Memory B cell (primary cell): ENCODE data around the gene EXTL1.

Experiments
- ATAC-seq: fragments of 150-1000 bp; cut with Tn5 transposase; 2 replicates; pipeline ENCODE4 v1.10.0; 2021; ENCODE audit warnings: low read depth, mild to moderate bottlenecking, moderate library complexity
- DNase-seq, 2 donors: peaks; one replicate each; pipeline ENCODE4 v3.0.0; 2022; ENCODE audit warnings: low spot score in 2 of 2
- H3K27ac Mint-ChIP-seq: one replicate; pipeline ENCODE4 v1.8.0; 2022; ENCODE audit warnings: mild to moderate bottlenecking, moderate library complexity, mixed read lengths
- H3K27me3 Mint-ChIP-seq: one replicate; pipeline ENCODE4 v1.8.0; 2022; ENCODE audit warnings: mixed read lengths
- H3K36me3 Mint-ChIP-seq: one replicate; pipeline ENCODE4 v1.8.0; 2022; ENCODE audit warnings: mild to moderate bottlenecking, mixed read lengths
- H3K4me1 Mint-ChIP-seq: one replicate; pipeline ENCODE4 v1.8.0; 2022; ENCODE audit warnings: mixed read lengths
- H3K4me3 Mint-ChIP-seq: one replicate; pipeline ENCODE4 v1.8.0; 2022; ENCODE audit warnings: mild to moderate bottlenecking, moderate library complexity, mixed read lengths
- H3K9me3 Mint-ChIP-seq: one replicate; pipeline ENCODE4 v1.8.0; 2022; ENCODE audit warnings: mixed read lengths

The EXTL1 gene

DNA sequence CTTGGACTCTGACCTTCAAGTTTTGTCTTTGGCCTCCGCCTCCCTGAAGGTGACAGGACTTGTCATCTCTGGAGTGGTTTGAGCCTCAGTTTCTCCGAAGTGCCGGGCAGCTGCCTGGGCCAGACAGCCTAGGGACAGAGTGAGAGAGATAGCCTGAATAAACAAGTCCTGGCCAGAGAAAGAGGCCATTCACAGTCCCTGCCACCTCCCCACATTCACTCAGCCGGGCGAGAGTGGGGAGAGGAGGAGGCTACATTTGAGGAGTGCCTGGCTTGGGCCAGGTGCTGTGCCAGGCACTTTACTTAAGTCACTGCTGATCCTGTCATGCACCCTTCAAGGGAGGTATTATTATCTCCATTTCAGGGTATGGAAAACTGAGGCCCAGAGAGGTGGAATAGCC lies 3.5 kb downstream of the EXTL1 start:
- H3K27ac Mint-ChIP-seq = no peak overlapping the region
- H3K9me3 Mint-ChIP-seq = no peaks in the 10 kb centered on the region
- DNase-seq (no peak), ATAC-seq (no peak)
- H3K4me3 Mint-ChIP-seq = no peak overlapping the region
- no peaks in the 10 kb centered on the region for H3K4me1 Mint-ChIP-seq
- peaks cover 9% of the 10 kb centered on the region for H3K27me3 Mint-ChIP-seq
- no peaks in the 10 kb centered on the region for H3K36me3 Mint-ChIP-seq

DNA sequence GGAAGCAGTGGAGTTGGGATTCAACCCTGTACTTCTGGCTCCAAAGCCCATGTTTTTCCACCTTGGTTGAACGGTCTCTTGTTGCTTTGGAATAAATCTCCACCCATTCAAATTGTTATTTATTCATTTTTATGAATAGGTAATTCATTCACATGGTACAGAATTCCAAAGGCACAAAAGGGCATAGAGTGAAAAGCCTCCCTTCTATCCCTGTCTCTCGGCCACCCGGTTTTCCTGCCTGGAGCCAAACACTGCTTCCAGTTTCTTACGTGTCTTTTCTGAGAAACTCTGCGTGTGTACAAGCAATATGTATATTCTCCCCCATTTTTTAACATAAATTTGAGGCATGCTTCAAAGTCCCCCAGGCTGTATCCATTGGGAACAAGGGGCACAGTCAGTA lies 3.9 kb downstream of the EXTL1 start:
- H3K9me3 Mint-ChIP-seq = no peaks in the 10 kb centered on the region
- no peak overlapping the region for H3K4me3 Mint-ChIP-seq
- H3K4me1 Mint-ChIP-seq = no peaks in the 10 kb centered on the region
- no peak for DNase-seq
- no peaks in the 10 kb centered on the region for H3K36me3 Mint-ChIP-seq
- no peak for ATAC-seq
- no peak overlapping the region for H3K27ac Mint-ChIP-seq
- H3K27me3 Mint-ChIP-seq = peaks cover 9% of the 10 kb centered on the region

DNA sequence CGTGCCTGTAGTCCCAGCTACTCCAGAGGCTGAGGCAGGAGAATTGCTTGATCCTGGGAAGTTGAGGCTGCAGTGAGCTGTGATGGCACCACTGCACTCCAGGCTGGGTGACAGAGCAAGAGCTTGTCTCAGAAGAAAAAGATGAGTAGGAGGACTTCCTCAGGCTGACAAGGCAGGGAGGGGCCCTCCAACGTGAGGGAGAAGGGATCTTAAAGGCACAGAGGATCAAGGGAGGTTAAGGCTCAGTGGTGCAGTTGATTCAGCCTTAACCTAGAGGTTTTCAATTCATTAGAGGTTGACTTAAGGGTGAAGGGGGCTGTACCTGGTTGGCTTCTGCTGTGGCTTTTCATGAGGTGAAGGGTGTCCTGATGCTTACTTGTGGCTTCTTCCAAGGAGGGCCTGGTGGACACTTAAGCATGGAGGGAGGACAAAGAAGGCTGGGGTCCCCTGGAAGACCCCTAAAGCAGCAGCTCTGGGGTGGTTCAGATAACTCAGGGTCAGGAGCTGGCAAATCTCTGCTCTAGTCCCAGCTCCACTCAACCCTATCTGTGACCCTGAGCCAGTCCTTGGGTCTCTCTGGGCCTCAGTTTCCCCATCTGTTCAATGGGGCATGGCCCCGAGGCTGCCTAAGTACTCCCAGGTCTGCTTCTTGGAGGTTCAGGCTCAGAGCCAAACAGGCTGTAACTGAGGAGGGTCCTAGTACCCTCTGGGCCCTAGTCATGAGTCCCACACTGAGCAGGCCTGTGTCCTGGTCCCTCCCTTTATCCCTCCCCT lies 6.3 kb downstream of the EXTL1 start:
- DNase-seq (no peak), ATAC-seq (no peak)
- Mint-ChIP-seq H3K4me3 (no peak overlapping the region), H3K9me3 (no peaks in the 10 kb centered on the region), H3K4me1 (no peaks in the 10 kb centered on the region), H3K27ac (no peak overlapping the region), H3K27me3 (peaks cover 8% of the 10 kb centered on the region), H3K36me3 (no peaks in the 10 kb centered on the region)

- H3K4me3 Mint-ChIP-seq = no peak overlapping the region
- ATAC-seq = no peak
- no peak for DNase-seq
- no peak overlapping the region for H3K27ac Mint-ChIP-seq
- H3K9me3 Mint-ChIP-seq = no peaks in the 10 kb centered on the region
- H3K27me3 Mint-ChIP-seq = peaks cover 8% of the 10 kb centered on the region
- H3K4me1 Mint-ChIP-seq = no peaks in the 10 kb centered on the region
- no peaks in the 10 kb centered on the region for H3K36me3 Mint-ChIP-seq
These were observed 7.0 kb downstream of the EXTL1 start for GRCh38 chr1:26028490-26028980.

DNA sequence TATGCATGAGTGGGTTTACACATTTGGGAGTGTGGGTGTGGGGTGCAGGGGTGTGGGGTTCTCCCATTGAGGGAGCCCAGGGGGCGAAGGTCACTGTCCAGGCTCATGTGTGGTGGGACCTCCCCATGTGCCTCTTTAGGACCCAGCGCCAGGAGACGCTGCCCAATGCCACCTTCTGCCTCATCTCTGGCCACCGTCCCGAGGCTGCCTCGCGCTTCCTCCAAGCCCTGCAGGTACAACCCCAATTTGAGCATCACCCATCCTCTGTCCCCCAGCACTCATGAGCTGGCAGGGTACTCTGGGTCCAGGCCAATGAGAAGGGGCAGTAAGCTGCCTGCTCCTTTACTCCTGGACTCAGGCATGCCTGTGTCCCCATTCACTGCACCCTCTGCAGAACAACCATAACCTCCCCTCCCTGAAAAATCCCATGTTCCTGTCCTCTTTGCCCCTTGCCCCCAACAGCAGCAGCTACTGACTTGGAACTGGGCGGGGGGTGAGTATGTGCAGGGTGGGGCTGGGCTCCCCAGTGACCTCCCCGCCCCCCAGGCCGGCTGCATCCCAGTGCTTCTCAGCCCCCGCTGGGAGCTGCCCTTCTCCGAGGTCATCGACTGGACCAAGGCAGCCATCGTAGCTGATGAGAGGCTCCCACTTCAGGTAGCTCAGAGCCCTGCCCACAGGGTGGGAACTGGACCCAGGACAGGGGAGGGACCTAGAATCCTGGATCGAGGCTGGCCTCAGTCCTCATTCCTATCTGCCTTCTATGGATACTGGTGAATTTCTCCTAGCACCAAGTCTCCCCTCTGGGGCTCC lies 7.7 kb downstream of the EXTL1 start:
- ATAC-seq = no peak
- no peaks in the 10 kb centered on the region for H3K4me1 Mint-ChIP-seq

GRCh38 chr1:26029864-26030481 lies 8.4 kb downstream of the EXTL1 start:
- Mint-ChIP-seq H3K4me3 (no peak overlapping the region), H3K9me3 (no peaks in the 10 kb centered on the region), H3K36me3 (no peaks in the 10 kb centered on the region)

More for the DNA sequence above, 7.7 kb downstream of the EXTL1 start:
- H3K27me3 Mint-ChIP-seq = peaks cover 11% of the 10 kb centered on the region
- no peaks in the 10 kb centered on the region for H3K9me3 Mint-ChIP-seq
- no peak for DNase-seq
- H3K36me3 Mint-ChIP-seq = no peaks in the 10 kb centered on the region
- no peak overlapping the region for H3K27ac Mint-ChIP-seq
- no peak overlapping the region for H3K4me3 Mint-ChIP-seq

DNA sequence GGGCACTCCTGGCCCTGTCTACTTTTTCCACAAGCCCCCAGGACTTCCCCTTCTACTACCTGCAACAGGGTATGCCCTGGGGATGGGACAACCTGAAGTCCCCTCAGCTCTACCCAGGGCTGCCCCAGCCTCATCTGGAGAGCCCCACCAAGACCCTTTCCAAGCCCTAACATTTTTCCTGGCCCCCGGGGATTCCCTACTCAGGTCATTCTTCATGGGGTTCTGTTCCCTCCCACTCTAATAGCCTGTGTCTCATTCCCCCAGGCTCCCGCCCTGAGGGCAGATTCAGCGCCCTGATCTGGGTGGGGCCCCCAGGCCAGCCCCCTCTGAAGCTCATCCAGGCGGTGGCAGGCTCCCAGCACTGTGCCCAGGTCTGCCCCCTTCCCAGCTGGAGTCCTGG lies 9.6 kb downstream of the EXTL1 start:
- ATAC-seq (no peak), DNase-seq (no peak)
- Mint-ChIP-seq H3K9me3 (no peaks in the 10 kb centered on the region), H3K27ac (no peak overlapping the region), H3K27me3 (peaks cover 11% of the 10 kb centered on the region), H3K4me1 (peaks cover 9% of the 10 kb centered on the region), H3K36me3 (no peaks in the 10 kb centered on the region), H3K4me3 (no peak overlapping the region)

More at GRCh38 chr1:26029864-26030481, 8.4 kb downstream of the EXTL1 start:
- H3K4me1 Mint-ChIP-seq = peaks cover 6% of the 10 kb centered on the region
- H3K27ac Mint-ChIP-seq = no peak overlapping the region
- H3K27me3 Mint-ChIP-seq = peaks cover 11% of the 10 kb centered on the region
- no peak for DNase-seq
- no peak for ATAC-seq

- Mint-ChIP-seq H3K27ac (no peak overlapping the region), H3K4me3 (no peak overlapping the region), H3K4me1 (peaks cover 9% of the 10 kb centered on the region), H3K36me3 (no peaks in the 10 kb centered on the region), H3K27me3 (peaks cover 11% of the 10 kb centered on the region), H3K9me3 (no peaks in the 10 kb centered on the region)
- DNase-seq (no peak), ATAC-seq (no peak)
These were observed 10.1 kb downstream of the EXTL1 start for GRCh38 chr1:26031611-26032220.

DNA sequence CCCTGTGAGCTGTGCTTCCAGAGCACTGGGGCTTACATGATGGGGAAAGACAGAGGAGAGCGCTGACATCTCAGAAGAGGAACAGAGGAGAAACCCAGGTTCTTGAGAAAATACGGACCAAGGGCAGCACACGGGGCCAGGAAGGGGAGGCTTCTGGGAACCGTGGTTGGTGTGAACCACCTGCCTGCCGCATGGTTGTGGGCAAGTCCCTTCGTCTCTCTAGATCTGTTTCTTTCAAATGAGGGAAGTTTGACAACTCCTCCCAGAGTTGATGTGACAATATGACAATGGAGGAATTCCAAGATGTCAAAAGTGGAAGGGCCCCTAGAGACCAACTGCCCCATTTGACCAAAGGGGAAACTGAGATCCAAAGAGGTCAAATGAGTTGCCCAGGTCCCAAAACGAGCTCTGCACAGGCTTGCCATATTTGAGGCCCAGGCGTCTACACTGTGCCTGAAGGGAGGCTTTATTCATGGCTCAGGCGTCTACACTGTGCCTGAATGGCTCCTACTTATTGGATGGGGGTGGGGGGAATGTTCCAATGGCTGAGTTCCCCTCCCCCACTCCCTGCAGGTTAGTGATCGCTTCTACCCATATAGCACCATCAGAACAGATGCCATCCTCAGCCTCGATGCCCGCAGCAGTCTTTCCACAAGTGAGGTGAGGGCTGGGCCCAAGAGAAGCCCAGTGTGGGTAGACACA lies 11.2 kb downstream of the EXTL1 start:
- DNase-seq = no peak
- Mint-ChIP-seq H3K27me3 (peaks cover 9% of the 10 kb centered on the region), H3K4me3 (no peak overlapping the region), H3K36me3 (no peaks in the 10 kb centered on the region), H3K27ac (no peak overlapping the region), H3K9me3 (no peaks in the 10 kb centered on the region), H3K4me1 (peaks cover 9% of the 10 kb centered on the region)
- no peak for ATAC-seq

DNA sequence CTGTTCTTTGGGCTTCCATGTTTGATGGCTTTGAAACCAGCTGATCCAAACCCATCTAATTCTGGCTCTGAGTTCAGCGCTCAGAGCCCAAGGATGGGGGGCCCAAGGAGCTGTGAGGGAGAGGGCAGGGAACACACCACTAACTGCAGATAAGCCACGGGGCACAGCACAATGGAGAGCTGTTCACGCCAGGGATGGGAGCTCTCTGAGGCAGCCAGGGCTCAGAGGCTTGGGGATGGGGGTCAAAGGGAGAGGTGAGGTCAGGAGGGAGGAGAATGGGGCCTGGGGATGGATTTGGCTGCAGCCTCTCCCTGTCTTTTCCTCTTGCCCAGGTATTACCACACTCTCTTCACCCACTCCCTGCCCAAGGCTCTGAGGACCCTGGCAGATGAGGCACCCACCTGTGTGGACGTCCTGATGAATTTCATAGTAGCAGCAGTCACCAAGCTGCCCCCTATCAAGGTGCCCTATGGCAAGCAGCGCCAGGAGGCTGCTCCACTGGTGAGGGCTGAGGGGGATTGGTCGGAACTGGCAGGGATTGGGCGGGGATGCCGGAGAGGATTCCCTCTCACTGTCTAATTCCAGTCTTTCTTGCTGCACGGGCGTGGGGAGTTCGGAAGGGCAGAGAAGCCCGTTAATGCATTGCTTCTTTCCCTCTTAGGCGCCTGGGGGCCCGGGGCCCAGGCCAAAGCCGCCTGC lies 13.1 kb downstream of the EXTL1 start:
- Mint-ChIP-seq H3K27ac (no peak overlapping the region), H3K4me3 (peak overlapping the region; percentile 94), H3K36me3 (no peaks in the 10 kb centered on the region), H3K9me3 (no peaks in the 10 kb centered on the region), H3K4me1 (peaks cover 9% of the 10 kb centered on the region), H3K27me3 (peaks cover 6% of the 10 kb centered on the region)
- DNase-seq (no peak), ATAC-seq (no peak)

- Mint-ChIP-seq H3K27me3 (peaks cover 6% of the 10 kb centered on the region), H3K4me1 (peaks cover 9% of the 10 kb centered on the region), H3K27ac (peak overlapping the region; percentile 43), H3K4me3 (peak overlapping the region; percentile 94), H3K36me3 (no peaks in the 10 kb centered on the region), H3K9me3 (no peaks in the 10 kb centered on the region)
- peak; percentile 94 for ATAC-seq
- DNase-seq = peak; percentile 82 to 85
These were observed 13.8 kb downstream of the EXTL1 start for GRCh38 chr1:26035203-26035958.

DNA sequence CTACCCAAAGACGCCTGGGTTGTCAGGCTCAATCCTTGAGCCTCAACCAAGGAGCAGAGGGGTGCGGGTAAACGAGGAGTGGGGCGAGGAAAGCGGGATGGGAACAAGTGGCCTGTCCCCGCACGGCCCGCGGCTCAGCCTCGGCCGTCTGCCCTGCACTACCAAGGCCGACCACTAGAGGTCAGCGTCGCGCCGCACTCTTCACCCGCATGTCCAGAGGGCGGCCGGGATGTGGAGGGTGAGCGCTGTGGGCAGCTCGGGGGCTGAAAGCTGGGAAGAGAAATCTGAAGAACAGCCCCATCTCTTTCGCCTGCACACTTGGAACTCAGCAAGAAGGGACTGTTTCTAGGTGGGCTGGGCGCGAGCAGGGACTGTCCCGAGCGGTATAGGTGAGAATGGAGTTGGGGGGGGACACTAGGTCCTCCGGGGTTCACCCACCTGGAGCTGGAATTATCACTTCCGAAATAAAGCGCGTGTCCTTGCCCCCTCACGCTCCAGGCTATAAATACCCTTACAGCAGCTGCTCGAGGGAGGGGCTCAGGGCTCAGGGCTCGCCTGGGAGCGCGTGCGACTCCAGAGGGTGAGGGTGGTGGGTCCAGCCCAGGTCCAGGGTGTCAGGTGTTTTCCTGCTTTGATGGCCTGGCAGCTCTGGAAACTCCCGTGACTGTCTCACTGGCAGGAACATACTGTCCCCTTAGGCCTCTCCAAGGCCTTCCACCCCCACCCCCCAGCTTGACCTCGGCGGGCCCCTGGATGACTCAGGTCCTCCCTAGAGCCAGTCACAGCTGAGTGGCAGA lies 14.6 kb downstream of the EXTL1 start:
- H3K36me3 Mint-ChIP-seq = no peaks in the 10 kb centered on the region
- ATAC-seq = peak; percentile 60
- no peaks in the 10 kb centered on the region for H3K9me3 Mint-ChIP-seq
- H3K27ac Mint-ChIP-seq = peak overlapping the region; percentile 43
- peak overlapping the region; percentile 94 for H3K4me3 Mint-ChIP-seq
- peaks cover 6% of the 10 kb centered on the region for H3K27me3 Mint-ChIP-seq
- peaks cover 9% of the 10 kb centered on the region for H3K4me1 Mint-ChIP-seq
- DNase-seq = peak; percentile 81 to 96
